WTC11 (cell line): ENCODE measurements around the gene AIFM2. TPM values are rescaled to one million over a fixed set of nuclear protein-coding genes. Genes with fewer than 3 reads are reported as not detected.

Experiments used
- ATAC-seq: fragments of 200-7000 bp; cut with Tn5 transposase; 2 replicates; pipeline ENCODE4 v1.10.0; 2021; ENCODE audit warnings: mild to moderate bottlenecking, moderate library complexity
- CTCF ChIA-PET: fragments of 300-600 bp; sonication (Branson Sonifier 250); formaldehyde crosslinking; loops from one replicate; lab custom pipeline; 2021; ENCODE audit warnings: antibody characterized with exemption; lab: Charles Lee
- POLR2A ChIA-PET: fragments of 350-600 bp; sonication (Branson Sonifier 250); formaldehyde crosslinking; loops from one replicate; lab custom pipeline; 2021; ENCODE audit warnings: antibody characterized with exemption; lab: Charles Lee
- DNase-seq: peaks from one replicate; pipeline ENCODE4 v3.0.0; 2021; ENCODE audit warnings: low spot score
- H3K27ac Mint-ChIP-seq: 2 replicates; pipeline ENCODE4 v1.8.0; 2021; ENCODE audit warnings: mixed read lengths
- H3K27me3 Mint-ChIP-seq: 2 replicates; pipeline ENCODE4 v1.8.0; 2021; ENCODE audit warnings: low read depth, mild to moderate bottlenecking, moderate library complexity, mixed read lengths
- H3K36me3 Mint-ChIP-seq: 2 replicates; pipeline ENCODE4 v1.8.0; 2021; ENCODE audit warnings: mixed read lengths
- H3K4me1 Mint-ChIP-seq: 2 replicates; pipeline ENCODE4 v1.8.0; 2022; ENCODE audit warnings: mixed read lengths
- H3K4me3 Mint-ChIP-seq: 2 replicates; pipeline ENCODE4 v1.8.0; 2021; ENCODE audit warnings: mild to moderate bottlenecking, moderate library complexity, mixed read lengths
- H3K9me3 Mint-ChIP-seq: 2 replicates; pipeline ENCODE4 v1.8.0; 2021; ENCODE audit warnings: mixed read lengths
- ATF1 ChIP-seq: sonication (generic); formaldehyde crosslinking; IDR thresholded peaks from 2 replicates; pipeline ENCODE4 v1.8.1; 2023; ENCODE audit warnings: mild to moderate bottlenecking, moderate library complexity, missing genetic modification reagents
- CREM ChIP-seq: sonication (generic); formaldehyde crosslinking; IDR thresholded peaks from 2 replicates; pipeline ENCODE4 v1.8.1; 2022; ENCODE audit warnings: mild to moderate bottlenecking, missing genetic modification reagents, moderate library complexity
- FOXP1 ChIP-seq: sonication (generic); formaldehyde crosslinking; IDR thresholded peaks from 2 replicates; pipeline ENCODE4 v1.8.0; 2022; ENCODE audit warnings: missing genetic modification reagents, mild to moderate bottlenecking, moderate library complexity, borderline replicate concordance
- GRHL2 ChIP-seq: fragments of 250-450 bp; sonication (Bioruptor Pico); IDR thresholded peaks from 2 replicates; pipeline ENCODE4 v1.8.0; 2022; ENCODE audit warnings: mild to moderate bottlenecking, moderate library complexity; ENCODE audit not compliant: insufficient replicate concordance, severe bottlenecking
- GTF2I ChIP-seq: fragments of 250-450 bp; sonication (Bioruptor Pico); conservative IDR thresholded peaks from 2 replicates; pipeline ENCODE4 v1.4.0; 2021; ENCODE audit warnings: mild to moderate bottlenecking
- HMGA2 ChIP-seq: fragments of 250-450 bp; sonication (Bioruptor Pico); IDR thresholded peaks from 2 replicates; pipeline ENCODE4 v1.4.0; 2021; ENCODE audit warnings: mild to moderate bottlenecking, moderate library complexity
- IRF1 ChIP-seq: sonication (generic); formaldehyde crosslinking; IDR thresholded peaks from 2 replicates; pipeline ENCODE4 v1.8.0; 2023; ENCODE audit warnings: missing genetic modification reagents
- MYBL2 ChIP-seq: sonication (generic); formaldehyde crosslinking; IDR thresholded peaks from 2 replicates; pipeline ENCODE4 v1.8.1; 2023; ENCODE audit warnings: mild to moderate bottlenecking, moderate library complexity, missing genetic modification reagents
- NFE2L1 ChIP-seq: sonication (generic); formaldehyde crosslinking; IDR thresholded peaks from 2 replicates; pipeline ENCODE4 v1.8.1; 2023; ENCODE audit warnings: missing genetic modification reagents
- NR3C1 ChIP-seq: sonication (generic); formaldehyde crosslinking; conservative IDR thresholded peaks from 2 replicates; pipeline ENCODE4 v1.8.1; 2023; ENCODE audit warnings: low read depth, mild to moderate bottlenecking, missing genetic modification reagents
- PRRX2 ChIP-seq: fragments of 250-450 bp; sonication (Bioruptor Pico); IDR thresholded peaks from 2 replicates; pipeline ENCODE4 v1.8.0; 2021; ENCODE audit warnings: mild to moderate bottlenecking
- RORB ChIP-seq: fragments of 250-450 bp; sonication (Bioruptor Pico); IDR thresholded peaks from 2 replicates; pipeline ENCODE4 v1.9.0; 2021; ENCODE audit warnings: mild to moderate bottlenecking
- SOX15 ChIP-seq: fragments of 250-450 bp; sonication (Bioruptor Pico); IDR thresholded peaks from 2 replicates; pipeline ENCODE4 v1.9.0; 2021; ENCODE audit warnings: mild to moderate bottlenecking
- TEAD1 ChIP-seq: sonication (generic); formaldehyde crosslinking; IDR thresholded peaks from 2 replicates; pipeline ENCODE4 v1.8.0; 2022; ENCODE audit warnings: mild to moderate bottlenecking, missing genetic modification reagents
- USF1 ChIP-seq: sonication (generic); formaldehyde crosslinking; IDR thresholded peaks from 2 replicates; pipeline ENCODE4 v1.8.0; 2022; ENCODE audit warnings: mild to moderate bottlenecking, missing genetic modification reagents
- ZBTB21 ChIP-seq: sonication (generic); formaldehyde crosslinking; IDR thresholded peaks from 2 replicates; pipeline ENCODE4 v1.8.1; 2023; ENCODE audit warnings: mild to moderate bottlenecking, missing genetic modification reagents, borderline replicate concordance
- ZNF317 ChIP-seq: sonication (generic); formaldehyde crosslinking; IDR thresholded peaks from 2 replicates; pipeline ENCODE4 v1.8.1; 2023; ENCODE audit warnings: low read depth, mild to moderate bottlenecking, moderate library complexity, missing genetic modification reagents, borderline replicate concordance
- ZNF671 ChIP-seq: fragments of 250-450 bp; sonication (Bioruptor Pico); IDR thresholded peaks from 2 replicates; pipeline ENCODE4 v1.8.0; 2021; ENCODE audit warnings: mild to moderate bottlenecking
- ZSCAN18 ChIP-seq: fragments of 250-450 bp; sonication (Bioruptor Pico); IDR thresholded peaks from 2 replicates; pipeline ENCODE4 v2.1.2; 2022; ENCODE audit warnings: mild to moderate bottlenecking, moderate library complexity
- total RNA-seq: library from RNA; stranded (reverse); gene quantifications from 3 replicates; pipeline ENCODE4 v1.2.3, GENCODE V29; 2021
- TF ChIP-seq, protein P1 (sequence below): fragments of 250-450 bp; sonication (Bioruptor Pico); conservative IDR thresholded peaks from 2 replicates; pipeline ENCODE4 v1.9.0; 2021; ENCODE audit warnings: mild to moderate bottlenecking
- TF ChIP-seq, protein P2 (sequence below): sonication (generic); formaldehyde crosslinking; conservative IDR thresholded peaks from 2 replicates; pipeline ENCODE4 v1.8.1; 2023; ENCODE audit warnings: mild to moderate bottlenecking, low read depth, missing genetic modification reagents, moderate library complexity
- TF ChIP-seq, protein P3 (sequence below): sonication (generic); formaldehyde crosslinking; conservative IDR thresholded peaks from 2 replicates; pipeline ENCODE4 v1.8.1; 2022; ENCODE audit warnings: mild to moderate bottlenecking, missing genetic modification reagents

Gene AIFM2
- total RNA-seq, 1 experiment from 2014 or later: 4.4 TPM

DNA sequence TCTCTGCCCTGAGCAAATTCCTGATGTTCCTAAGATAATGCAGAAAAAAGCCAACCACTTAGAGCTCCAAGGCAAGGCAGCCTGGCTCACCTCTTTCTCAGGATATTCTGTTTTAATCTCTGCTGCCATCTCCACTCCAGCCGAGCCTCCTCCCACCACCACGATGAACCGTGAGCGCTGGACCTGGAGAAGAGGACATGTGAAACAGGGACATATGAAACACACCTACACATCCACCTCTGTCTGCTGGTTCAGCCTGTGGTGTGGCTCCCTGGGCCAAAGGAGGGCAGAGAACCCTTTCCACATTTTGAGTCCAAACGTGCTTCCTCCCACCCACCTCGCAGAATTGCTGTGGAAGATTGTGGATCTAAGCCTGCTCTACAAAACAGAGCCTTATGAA lies 12.2 kb downstream of the AIFM2 start:
- H3K27me3 Mint-ChIP-seq: no peaks in the 10 kb centered on the region
- H3K4me1 Mint-ChIP-seq: peaks cover 10% of the 10 kb centered on the region; the same call in 1 of the 2 replicates
- POLR2A ChIA-PET: interaction anchor here (1.2 kb wide), 1 partner anchor 26 kb away, joined by 4 read pairs; the partner anchor contains the start of gene TYSND1
- DNase-seq (no peak), ATAC-seq (no peak)
- TF ChIP-seq PRRX2 (CRISPR knock-in tag): no peak
- no peak for TF ChIP-seq GTF2I (CRISPR knock-in tag)
- no peak for TF ChIP-seq ZBTB21
- no peak for TF ChIP-seq TEAD1
- TF ChIP-seq, protein P1, sequence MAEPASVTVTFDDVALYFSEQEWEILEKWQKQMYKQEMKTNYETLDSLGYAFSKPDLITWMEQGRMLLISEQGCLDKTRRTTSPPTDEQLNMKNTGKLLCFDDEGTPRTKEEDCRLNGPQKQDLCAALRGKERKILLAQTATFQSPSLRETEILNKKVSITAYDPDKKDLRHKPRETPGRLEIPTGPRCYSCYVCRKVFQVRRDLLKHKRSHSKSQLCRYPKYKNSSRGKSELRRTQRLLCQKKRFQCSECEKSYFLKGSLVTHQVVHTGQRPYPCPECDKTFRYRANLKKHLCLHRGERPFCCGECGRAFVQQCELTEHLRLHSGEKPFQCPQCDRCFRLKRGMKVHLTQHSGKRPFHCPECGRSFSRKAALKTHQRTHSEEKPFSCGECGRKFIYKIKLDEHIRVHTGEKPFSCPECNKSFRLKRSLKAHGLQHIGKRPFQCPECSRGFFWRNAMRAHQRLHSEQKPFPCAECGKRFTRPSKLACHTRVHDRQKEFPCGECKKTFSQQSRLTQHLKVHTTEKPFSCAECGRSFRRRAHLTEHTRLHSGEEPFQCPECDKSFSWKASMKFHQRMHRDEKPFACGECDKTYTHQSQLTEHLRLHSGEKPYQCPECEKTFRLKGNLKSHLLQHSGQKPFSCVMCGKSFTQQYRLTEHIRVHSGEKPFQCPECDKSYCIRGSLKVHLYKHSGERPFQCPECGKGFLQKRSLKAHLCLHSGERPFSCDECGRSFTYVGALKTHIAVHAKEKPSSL (CRISPR knock-in tag): no peak
- TF ChIP-seq, protein P2, sequence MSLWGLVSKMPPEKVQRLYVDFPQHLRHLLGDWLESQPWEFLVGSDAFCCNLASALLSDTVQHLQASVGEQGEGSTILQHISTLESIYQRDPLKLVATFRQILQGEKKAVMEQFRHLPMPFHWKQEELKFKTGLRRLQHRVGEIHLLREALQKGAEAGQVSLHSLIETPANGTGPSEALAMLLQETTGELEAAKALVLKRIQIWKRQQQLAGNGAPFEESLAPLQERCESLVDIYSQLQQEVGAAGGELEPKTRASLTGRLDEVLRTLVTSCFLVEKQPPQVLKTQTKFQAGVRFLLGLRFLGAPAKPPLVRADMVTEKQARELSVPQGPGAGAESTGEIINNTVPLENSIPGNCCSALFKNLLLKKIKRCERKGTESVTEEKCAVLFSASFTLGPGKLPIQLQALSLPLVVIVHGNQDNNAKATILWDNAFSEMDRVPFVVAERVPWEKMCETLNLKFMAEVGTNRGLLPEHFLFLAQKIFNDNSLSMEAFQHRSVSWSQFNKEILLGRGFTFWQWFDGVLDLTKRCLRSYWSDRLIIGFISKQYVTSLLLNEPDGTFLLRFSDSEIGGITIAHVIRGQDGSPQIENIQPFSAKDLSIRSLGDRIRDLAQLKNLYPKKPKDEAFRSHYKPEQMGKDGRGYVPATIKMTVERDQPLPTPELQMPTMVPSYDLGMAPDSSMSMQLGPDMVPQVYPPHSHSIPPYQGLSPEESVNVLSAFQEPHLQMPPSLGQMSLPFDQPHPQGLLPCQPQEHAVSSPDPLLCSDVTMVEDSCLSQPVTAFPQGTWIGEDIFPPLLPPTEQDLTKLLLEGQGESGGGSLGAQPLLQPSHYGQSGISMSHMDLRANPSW (CRISPR knock-in tag): no peak
- TF ChIP-seq ZNF671 (CRISPR knock-in tag): no peak
- TF ChIP-seq GRHL2 (CRISPR knock-in tag): no peak
- no peak for TF ChIP-seq NFE2L1 (CRISPR knock-in tag)
- no peak for TF ChIP-seq HMGA2 (CRISPR knock-in tag)
- no peak for TF ChIP-seq ZNF317 (CRISPR knock-in tag)
- no peak for TF ChIP-seq RORB (CRISPR knock-in tag)
- TF ChIP-seq ZSCAN18 (CRISPR knock-in tag): no peak
- no peak for TF ChIP-seq SOX15 (CRISPR knock-in tag)
- TF ChIP-seq USF1 (CRISPR knock-in tag): no peak
- TF ChIP-seq IRF1 (CRISPR knock-in tag): no peak
- no peak for TF ChIP-seq MYBL2 (CRISPR knock-in tag)
- TF ChIP-seq FOXP1 (CRISPR knock-in tag): no peak
- TF ChIP-seq, all 79 proteins: peak for 0
- Mint-ChIP-seq H3K27ac (no peak overlapping the region), H3K36me3 (no peaks in the 10 kb centered on the region; the same call in 1 of the 2 replicates), H3K9me3 (peaks cover 3% of the 10 kb centered on the region), H3K4me3 (no peak overlapping the region)
- CTCF ChIA-PET: interaction anchor here (0.7 to 1.4 kb wide), 5 partner anchors 13 to 319 kb away, joined by 3 to 9 read pairs (median 3); partner anchors contain the start of gene TYSND1

DNA sequence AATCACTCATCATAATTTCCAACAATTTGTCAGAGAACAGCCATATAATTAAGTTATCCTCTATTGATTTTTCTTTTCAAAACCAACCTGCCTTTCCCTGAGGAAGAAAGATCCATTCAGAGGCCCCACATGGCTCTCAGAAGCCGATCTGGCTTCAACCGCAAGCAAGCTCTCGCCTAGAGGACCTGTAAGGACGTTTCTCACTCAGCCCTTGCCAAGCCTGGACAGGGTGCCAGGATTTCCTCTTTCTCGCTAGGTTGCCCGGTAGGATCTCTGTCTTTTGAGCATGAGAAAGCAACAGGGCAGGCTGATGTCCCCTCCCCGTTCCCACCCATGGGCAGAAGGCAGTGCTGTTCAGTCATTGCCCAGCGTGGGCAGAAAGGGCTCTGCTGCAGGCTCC lies 13.0 kb downstream of the AIFM2 start:
- ATAC-seq (no peak), DNase-seq (no peak)
- Mint-ChIP-seq H3K9me3 (no peaks in the 10 kb centered on the region), H3K27ac (no peak overlapping the region), H3K4me1 (peaks cover 10% of the 10 kb centered on the region; the same call in 1 of the 2 replicates), H3K27me3 (no peaks in the 10 kb centered on the region), H3K36me3 (no peaks in the 10 kb centered on the region), H3K4me3 (no peak overlapping the region)
- ChIA-PET CTCF (interaction anchor here (0.7 to 5.5 kb wide), 3 partner anchors 12 to 27 kb away, joined by 3 to 79 read pairs (median 4); partner anchors contain the start of gene TYSND1), POLR2A (interaction anchor here (1.2 kb wide), 1 partner anchor 27 kb away, joined by 4 read pairs; the partner anchor contains the start of gene TYSND1)
- TF ChIP-seq NR3C1 (CRISPR knock-in tag) (no peak), GRHL2 (CRISPR knock-in tag) (no peak), ATF1 (CRISPR knock-in tag) (no peak), CREM (CRISPR knock-in tag) (no peak)
- TF ChIP-seq, protein P3, sequence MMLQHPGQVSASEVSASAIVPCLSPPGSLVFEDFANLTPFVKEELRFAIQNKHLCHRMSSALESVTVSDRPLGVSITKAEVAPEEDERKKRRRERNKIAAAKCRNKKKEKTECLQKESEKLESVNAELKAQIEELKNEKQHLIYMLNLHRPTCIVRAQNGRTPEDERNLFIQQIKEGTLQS: no peak
